Caco-2 (cell line): ENCODE results near the gene IBA57. TPM values are rescaled to one million over a fixed set of nuclear protein-coding genes. Genes with fewer than 3 reads are reported as not detected.

Experiments
- BruUV-seq: library from RNA; stranded (reverse); fragments of 400-500 nt; replicated peaks from 2 replicates; lab custom pipeline; 2021; lab: Mats Ljungman, UMichigan
- CTCF ChIA-PET: fragments of 300-600 bp; sonication (Branson Sonifier 250); formaldehyde crosslinking; loops from one replicate; lab custom pipeline; 2022; ENCODE audit warnings: antibody characterized with exemption; lab: Charles Lee
- POLR2A ChIA-PET: fragments of 300-600 bp; sonication (Branson Sonifier 250); formaldehyde crosslinking; loops from one replicate; lab custom pipeline; 2022; ENCODE audit warnings: antibody characterized with exemption; lab: Charles Lee
- DNase-seq, 2 experiments: peaks; one replicate each; pipeline versions ENCODE4 v3.0.0 to v3.0.0-alpha.2; 2020 to 2022
- H3K27me3 ChIP-seq: replicated peaks from 2 replicates; pipeline ENCODE4 v1.6.0; 2011; ENCODE audit warnings: low read length; ENCODE audit not compliant: control insufficient read depth, insufficient read depth
- H3K36me3 ChIP-seq: 2 replicates; pipeline ENCODE4 v1.5.1; 2011; ENCODE audit warnings: low read length; ENCODE audit not compliant: control insufficient read depth, insufficient read depth
- H3K4me1 ChIP-seq: fragments of 250-450 bp; sonication (Bioruptor Pico); 2 replicates; pipeline ENCODE4 v1.5.1; 2020; ENCODE audit warnings: mild to moderate bottlenecking
- H3K4me3 ChIP-seq: 2 replicates; pipeline ENCODE4 v1.5.1; 2011; ENCODE audit warnings: low read depth, mild to moderate bottlenecking, control low read depth, low read length
- H3K9me3 ChIP-seq: fragments of 250-450 bp; sonication (Bioruptor Pico); 2 replicates; pipeline ENCODE4 v1.5.1; 2020; ENCODE audit warnings: mild to moderate bottlenecking, moderate library complexity
- H3K27ac Mint-ChIP-seq: one replicate; pipeline ENCODE4 v1.8.0; 2022; ENCODE audit warnings: mixed read lengths; ENCODE audit not compliant: unreplicated experiment
- H3K27me3 Mint-ChIP-seq: one replicate; pipeline ENCODE4 v1.8.0; 2022; ENCODE audit warnings: mixed read lengths; ENCODE audit not compliant: insufficient read depth, unreplicated experiment
- H3K36me3 Mint-ChIP-seq: one replicate; pipeline ENCODE4 v1.8.0; 2022; ENCODE audit warnings: mild to moderate bottlenecking, mixed read lengths; ENCODE audit not compliant: insufficient read depth, unreplicated experiment
- H3K4me1 Mint-ChIP-seq: one replicate; pipeline ENCODE4 v1.8.0; 2022; ENCODE audit warnings: low read depth, mixed read lengths; ENCODE audit not compliant: unreplicated experiment
- H3K4me3 Mint-ChIP-seq: one replicate; pipeline ENCODE4 v1.8.0; 2022; ENCODE audit warnings: mild to moderate bottlenecking, moderate library complexity, mixed read lengths; ENCODE audit not compliant: unreplicated experiment
- H3K9me3 Mint-ChIP-seq: one replicate; pipeline ENCODE4 v1.8.0; 2022; ENCODE audit warnings: mixed read lengths; ENCODE audit not compliant: unreplicated experiment
- CTCF ChIP-seq, 2 experiments: fragments of 200-600 bp in 1 of 2; IDR thresholded peaks; 1 replicate in 1 of 2; 2 replicates in 1 of 2; pipeline versions ENCODE4 v1.5.1 to v1.8.0; 2011 to 2022; ENCODE audit warnings: antibody characterized with exemption in 1 of 2, control low read depth in 1 of 2, inconsistent platforms in 1 of 2, low read depth in 1 of 2, low read length in 1 of 2, mild to moderate bottlenecking in 1 of 2, moderate library complexity in 1 of 2; ENCODE audit not compliant: insufficient read depth in 1 of 2, severe bottlenecking in 1 of 2, unreplicated experiment in 1 of 2
- intact Hi-C: fragments of 100-400 bp; cut with micrococcal nuclease; formaldehyde crosslinking; loops from one replicate; pipeline ENCODE4 v1.10.0; 2022; ENCODE audit not compliant: unreplicated experiment
- total RNA-seq: library from RNA; stranded (reverse); gene quantifications from 2 replicates; pipeline ENCODE4 v1.2.3, GENCODE V29; 2022

IBA57 gene
- total RNA-seq, 1 experiment from 2014 or later = 15.4 TPM

- H3K9me3 Mint-ChIP-seq = peaks cover 10% of the 10 kb centered on the region
Measured at GRCh38 chr1:228120351-228120750, 45.3 kb upstream of the IBA57 start.

GRCh38 chr1:228120857-228121489, 44.6 kb upstream of the IBA57 start:
- intact Hi-C loops = no loop called here
- Histone ChIP-seq H3K4me3 (no peak overlapping the region), H3K9me3 (peaks cover 12% of the 10 kb centered on the region), H3K36me3 (no peaks in the 10 kb centered on the region), H3K4me1 (peaks cover 7% of the 10 kb centered on the region; the same call in 1 of the 2 replicates), H3K27me3 (no peaks in the 10 kb centered on the region)
- H3K27ac Mint-ChIP-seq = no peak overlapping the region
- no peak for DNase-seq
- BruUV-seq = no TSS peak
- peaks cover 6% of the 10 kb centered on the region for H3K36me3 Mint-ChIP-seq
- no peak for TF ChIP-seq CTCF (IDR thresholded peaks at IDR 0.05; ENCODE audit: insufficient read depth in 1 of 2, low read depth in 1 of 2, low read length in 1 of 2, severe bottlenecking in 1 of 2, unreplicated experiment in 1 of 2)
- no peaks in the 10 kb centered on the region for H3K27me3 Mint-ChIP-seq
- no peaks in the 10 kb centered on the region for H3K4me1 Mint-ChIP-seq
- no peak overlapping the region for H3K4me3 Mint-ChIP-seq
- ChIA-PET POLR2A (interaction anchor here (0.6 kb wide), 1 partner anchor 62 kb away, joined by 5 read pairs; no protein-coding TSS in a partner anchor), CTCF (no interaction called here)
- H3K9me3 Mint-ChIP-seq = peaks cover 10% of the 10 kb centered on the region

More at GRCh38 chr1:228120351-228120750, 45.3 kb upstream of the IBA57 start:
- BruUV-seq = no TSS peak
- Mint-ChIP-seq H3K27ac (no peak overlapping the region), H3K4me3 (no peak overlapping the region), H3K4me1 (no peaks in the 10 kb centered on the region), H3K27me3 (no peaks in the 10 kb centered on the region), H3K36me3 (peaks cover 6% of the 10 kb centered on the region)
- peaks cover 12% of the 10 kb centered on the region for H3K9me3 ChIP-seq
- H3K36me3 ChIP-seq = no peaks in the 10 kb centered on the region
- no peak for DNase-seq
- intact Hi-C loops = no loop called here
- no peak overlapping the region for H3K4me3 ChIP-seq
- no peaks in the 10 kb centered on the region for H3K27me3 ChIP-seq
- ChIA-PET CTCF (no interaction called here), POLR2A (no interaction called here)
- H3K4me1 ChIP-seq = peaks cover 7% of the 10 kb centered on the region; the same call in 1 of the 2 replicates
- TF ChIP-seq CTCF (IDR thresholded peaks at IDR 0.05; ENCODE audit: insufficient read depth in 1 of 2, low read depth in 1 of 2, low read length in 1 of 2, severe bottlenecking in 1 of 2, unreplicated experiment in 1 of 2) = no peak

GRCh38 chr1:228122921-228123441, 42.6 kb upstream of the IBA57 start:
- Mint-ChIP-seq H3K9me3 (peaks cover 5% of the 10 kb centered on the region), H3K27ac (no peak overlapping the region), H3K27me3 (no peaks in the 10 kb centered on the region), H3K4me3 (no peak overlapping the region), H3K4me1 (no peaks in the 10 kb centered on the region), H3K36me3 (peaks cover 3% of the 10 kb centered on the region)
- H3K4me3 ChIP-seq = no peak overlapping the region
- peaks cover 4% of the 10 kb centered on the region for H3K9me3 ChIP-seq
- no TSS peak for BruUV-seq
- ChIA-PET CTCF (no interaction called here), POLR2A (no interaction called here)
- no peaks in the 10 kb centered on the region for H3K36me3 ChIP-seq
- H3K4me1 ChIP-seq = peaks cover 7% of the 10 kb centered on the region; the same call in 1 of the 2 replicates
- intact Hi-C loops = no loop called here
- no peaks in the 10 kb centered on the region for H3K27me3 ChIP-seq
- TF ChIP-seq CTCF (IDR thresholded peaks at IDR 0.05; ENCODE audit: insufficient read depth in 1 of 2, low read depth in 1 of 2, low read length in 1 of 2, severe bottlenecking in 1 of 2, unreplicated experiment in 1 of 2) = no peak
- no peak for DNase-seq
